Stimulated activated CD8-positive, alpha-beta memory T cell treated with anti-CD3 and anti-CD28 coated beads, Interleukin-4, amount 100 ng/mL, for 1 hour (primary cell): ENCODE results near the gene CACNA2D2.
"Not testable (repeated sequence)": the region's sequence is repeated elsewhere in the genome, so short reads cannot be mapped to it uniquely, and the experiment has no call there.

Experiments used
- DNase-seq, 2 donors: peaks; one replicate each; pipeline ENCODE4 v3.0.0-alpha.2; 2020; ENCODE audit warnings: low read depth in 2 of 2, low spot score in 1 of 2

CACNA2D2 gene

GRCh38 chr3:50530001-50530970, 26.9 kb upstream of the CACNA2D2 start:
- no peak for DNase-seq

- DNase-seq, result peak in 1 of 2 donors; percentile 8
Measured at GRCh38 chr3:50525987-50526386, 22.6 kb upstream of the CACNA2D2 start.

GRCh38 chr3:50525191-50525910, 21.9 kb upstream of the CACNA2D2 start:
- DNase-seq, result no peak

DNA sequence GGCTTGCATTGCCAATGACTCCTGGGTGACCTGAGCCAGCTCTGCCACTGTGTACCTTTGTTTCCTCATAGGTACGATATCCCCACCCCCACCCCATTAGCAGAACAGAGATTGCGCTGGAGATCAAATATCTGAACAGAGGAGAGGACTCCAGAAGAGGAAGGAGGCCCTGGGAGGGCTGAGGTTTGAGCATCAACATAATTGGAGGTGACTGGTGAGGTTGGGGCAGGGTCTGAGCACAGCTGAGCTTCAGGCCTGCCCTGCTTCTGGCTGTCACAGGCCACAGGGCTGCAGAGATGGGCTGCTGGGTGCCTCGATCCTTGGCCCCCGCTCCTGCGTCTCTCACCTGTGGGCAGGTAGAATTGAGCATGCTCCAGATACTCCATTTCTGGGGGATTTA, 21.3 kb upstream of the CACNA2D2 start:
- no peak for DNase-seq

- DNase-seq, result no peak
Measured at GRCh38 chr3:50523279-50523811, 19.9 kb upstream of the CACNA2D2 start.

- no peak for DNase-seq
Measured at GRCh38 chr3:50521572-50521971, 18.1 kb upstream of the CACNA2D2 start.

GRCh38 chr3:50520849-50521248, 17.4 kb upstream of the CACNA2D2 start:
- no peak for DNase-seq

DNA sequence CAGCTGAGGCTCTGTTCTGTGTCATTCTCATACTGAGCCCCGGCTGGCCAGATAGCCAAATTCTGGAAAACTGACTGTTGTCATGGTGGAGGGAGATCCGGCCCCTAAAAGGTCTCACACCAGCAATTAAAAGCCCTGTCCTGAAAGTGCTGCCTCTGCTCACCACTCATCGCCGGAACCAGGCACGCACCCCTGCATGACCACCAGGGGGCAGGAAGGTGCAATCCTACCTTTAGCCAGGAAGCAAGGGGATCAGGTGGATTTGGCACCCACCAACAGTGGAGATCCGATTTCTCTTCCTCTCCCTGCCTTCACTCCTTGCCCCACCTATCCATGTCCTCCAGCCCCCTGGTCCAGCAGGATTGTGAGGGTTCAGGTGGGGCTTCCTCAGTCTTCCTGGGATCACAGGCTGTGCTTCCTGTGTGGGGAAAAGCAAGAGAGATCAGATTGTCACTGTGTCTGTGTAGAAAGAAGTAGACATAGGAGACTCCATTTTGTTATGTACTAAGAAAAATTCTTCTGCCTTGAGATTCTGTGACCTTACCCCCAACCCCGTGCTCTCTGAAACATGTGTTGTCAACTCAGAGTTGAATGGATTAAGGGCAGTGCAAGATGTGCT, 16.1 kb upstream of the CACNA2D2 start:
- DNase-seq, result peak; percentile 44 to 49

DNA sequence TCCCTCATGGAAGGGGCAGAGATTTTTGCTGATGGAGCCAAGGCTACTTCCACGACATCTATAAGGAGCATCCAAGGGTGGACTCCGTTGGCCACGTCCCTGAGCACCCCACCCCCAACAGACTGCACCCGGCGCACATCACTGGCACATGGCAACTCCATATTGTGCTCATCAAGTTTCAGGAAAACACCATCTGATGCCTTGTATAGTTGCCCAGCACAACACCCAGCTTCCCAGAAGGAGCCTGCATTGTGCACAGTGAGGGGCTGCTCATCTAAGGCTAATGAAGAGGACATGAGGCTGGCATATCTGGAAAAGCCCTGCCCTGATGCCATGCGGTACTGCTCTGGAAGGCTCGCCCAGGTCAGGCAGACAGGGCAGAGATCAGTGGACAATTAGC, 15.0 kb upstream of the CACNA2D2 start:
- DNase-seq, result no peak

GRCh38 chr3:50517721-50518206, 14.3 kb upstream of the CACNA2D2 start:
- no peak for DNase-seq

- no peak for DNase-seq
Measured at GRCh38 chr3:50516440-50516871, 13.0 kb upstream of the CACNA2D2 start.

DNA sequence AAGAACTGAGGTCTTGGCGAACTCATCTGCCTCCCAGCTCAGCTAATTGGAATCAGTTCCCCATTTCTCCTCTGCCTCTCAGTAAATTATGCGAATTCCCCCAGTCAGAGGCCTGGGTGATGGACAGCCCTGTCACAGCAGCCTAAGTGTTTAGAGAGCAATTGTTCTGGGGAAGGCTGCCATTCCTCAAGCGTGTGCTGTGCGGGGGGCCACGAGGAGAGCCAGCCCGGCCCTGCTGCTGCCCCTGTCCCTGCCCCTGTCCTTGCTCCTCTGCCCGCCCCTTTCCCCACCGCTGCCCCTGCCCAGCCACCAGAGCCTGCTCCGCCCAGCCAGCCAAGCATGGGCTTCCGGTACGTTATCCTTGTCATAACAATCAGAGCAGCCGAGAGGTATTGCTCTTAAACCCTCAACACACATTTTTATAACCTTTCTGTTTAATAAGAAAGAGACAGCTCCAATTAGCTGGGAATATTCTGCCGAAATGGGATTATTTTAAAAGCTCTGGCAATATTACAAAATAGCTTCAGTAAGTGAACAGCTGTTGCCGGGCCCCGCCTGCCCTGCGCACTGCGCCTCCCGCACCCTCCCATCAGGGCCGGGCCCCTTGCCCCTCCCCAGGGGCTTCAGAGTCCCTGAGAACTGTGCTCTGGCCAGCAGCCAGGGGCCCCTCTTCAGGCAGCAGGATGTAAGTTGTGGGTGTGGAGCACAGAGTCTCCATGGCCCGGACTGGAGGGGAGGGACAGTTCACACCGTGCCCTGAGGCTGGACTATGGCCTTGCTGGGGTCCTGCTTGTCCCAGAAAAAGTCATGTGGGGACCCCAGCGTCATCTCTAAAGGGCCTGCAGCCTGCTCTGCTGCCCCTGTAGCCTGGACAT, 12.4 kb upstream of the CACNA2D2 start:
- no peak for DNase-seq

GRCh38 chr3:50512908-50513307, 9.5 kb upstream of the CACNA2D2 start:
- not testable (repeated sequence) for DNase-seq

DNA sequence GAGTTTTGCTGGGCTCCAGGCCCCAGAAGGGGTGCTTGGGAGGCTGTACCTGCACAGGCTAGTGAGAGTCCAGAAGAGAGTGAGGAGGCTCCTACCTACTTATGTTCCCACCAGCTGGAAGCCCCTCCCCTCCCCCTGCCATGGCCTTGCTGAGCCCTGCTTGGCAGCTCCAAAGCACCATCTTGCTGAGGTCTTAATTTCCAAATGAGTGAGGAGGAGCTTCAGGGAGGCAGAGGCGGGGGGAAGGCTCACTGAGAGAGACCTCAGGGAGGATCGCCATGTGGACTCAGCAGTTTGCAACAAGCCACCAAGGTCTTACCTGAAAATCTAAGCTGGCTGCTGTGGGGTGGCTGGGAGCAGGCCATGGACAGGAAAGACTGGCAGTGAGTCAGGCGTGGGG, 8.7 kb upstream of the CACNA2D2 start:
- no peak for DNase-seq

- no peak for DNase-seq
Measured at GRCh38 chr3:50510325-50510724, 6.9 kb upstream of the CACNA2D2 start.

GRCh38 chr3:50509715-50510114, 6.3 kb upstream of the CACNA2D2 start:
- no peak for DNase-seq

- DNase-seq, result no peak
Measured at GRCh38 chr3:50508821-50509220, 5.4 kb upstream of the CACNA2D2 start.

- DNase-seq, result no peak
Measured at GRCh38 chr3:50506169-50506568, 2.7 kb upstream of the CACNA2D2 start.

DNA sequence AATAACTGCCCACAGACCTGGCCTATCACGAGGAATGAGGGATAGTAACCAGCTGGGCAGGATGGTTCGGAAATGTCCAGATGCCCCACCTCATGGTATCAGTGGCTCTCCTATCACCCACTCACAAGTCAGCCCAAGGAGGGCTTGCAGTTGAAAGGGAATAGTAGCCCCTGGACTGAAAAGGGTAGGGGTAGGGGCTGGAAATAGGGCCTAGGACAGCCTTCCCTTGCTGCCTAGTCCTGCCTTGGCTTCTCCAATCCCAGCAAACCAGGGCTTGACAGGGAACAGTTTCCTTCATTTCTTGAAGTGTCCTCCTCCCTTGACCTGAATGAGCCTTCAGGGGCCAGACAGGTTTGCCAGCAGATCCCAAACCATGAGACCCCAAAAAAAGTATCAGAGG, 1.2 kb upstream of the CACNA2D2 start:
- no peak for DNase-seq
